ENCODE data around the gene RSPO3. TPM values are rescaled to one million over a fixed set of nuclear protein-coding genes. Genes with fewer than 3 reads are reported as not detected.
"Not testable (repeated sequence)": the region's sequence is repeated elsewhere in the genome, so short reads cannot be mapped to it uniquely, and the experiment has no call there.

Gene RSPO3
- polyA plus RNA-seq, 2 of the 4 experiments (the other 2 are of a cell fraction): 32.4 to 128 TPM

DNA sequence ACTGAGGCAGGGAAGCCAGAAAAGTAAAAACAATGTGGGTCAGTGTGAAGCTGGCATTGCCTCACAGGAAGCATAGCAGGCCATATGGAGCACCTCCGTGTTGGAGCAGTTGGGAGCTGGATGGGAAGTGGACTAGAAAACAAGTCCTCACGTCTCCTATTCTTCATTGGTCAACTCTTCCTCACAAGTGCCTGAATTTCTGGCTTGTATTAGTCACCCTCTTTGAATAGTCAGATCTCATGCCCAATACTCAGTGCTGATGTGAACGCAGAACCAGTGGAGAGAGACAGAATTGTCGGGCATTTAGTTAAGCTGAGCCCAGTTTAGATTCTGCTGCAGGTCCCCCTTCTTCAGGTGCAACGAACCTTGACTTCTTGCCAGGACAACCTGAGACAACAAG, 22.3 kb upstream of the RSPO3 start:
- POLR2A ChIA-PET: no interaction called here
- DNase-seq (ENCODE audit: low read depth in 1 of 2, low spot score in 1 of 2) (peak in 1 of 2 experiments; percentile 23), FAIRE-seq (no peak)

DNA sequence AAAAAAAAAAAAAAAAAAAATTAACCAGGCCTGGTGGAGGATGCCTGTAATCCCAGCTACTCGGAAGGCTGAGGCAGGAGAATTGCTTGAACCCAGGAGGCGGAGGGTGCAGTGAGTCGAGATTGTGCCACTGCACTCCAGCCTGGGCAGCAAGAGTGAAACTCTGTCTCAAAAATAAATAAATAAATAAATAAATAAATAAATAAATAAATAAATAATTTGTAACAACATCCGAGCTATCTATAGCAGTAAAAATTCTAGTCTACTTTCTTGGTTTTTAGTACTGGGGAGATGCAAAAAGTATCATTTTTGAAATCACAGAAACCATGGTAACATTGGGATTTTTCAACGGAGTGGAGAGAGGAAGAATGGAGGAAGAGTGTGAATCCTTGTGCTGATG, 21.0 kb upstream of the RSPO3 start:
- peak; percentile 83 for TF ChIP-seq ZC3H11A (IDR thresholded peaks at IDR 0.05)
- CTCF ChIA-PET: interaction anchor here (2.1 to 2.2 kb wide), 2 partner anchors 23 to 293 kb away, joined by 6 to 8 read pairs; no protein-coding TSS in a partner anchor
- H3K9me3 ChIP-seq; ATAC-seq; H3K27ac ChIP-seq; H3K4me3 ChIP-seq; H3K4me2 ChIP-seq; FAIRE-seq; POLR2A ChIA-PET; DNase-seq (ENCODE audit: low read depth in 1 of 2, low spot score in 1 of 2): not testable (repeated sequence)
- peaks cover 33% of the 10 kb centered on the region for H3K4me1 ChIP-seq
- WGBS (ENCODE audit: missing lambda C conversion rate): 81% methylated on average over 5 of the region's 5 CpGs

More for the DNA sequence above, 22.3 kb upstream of the RSPO3 start:
- CTCF ChIA-PET: interaction anchor here (1.1 kb wide), 1 partner anchor 292 kb away, joined by 3 read pairs; no protein-coding TSS in a partner anchor
- TF ChIP-seq PHF8 (IDR thresholded peaks at IDR 0.05; ENCODE audit: borderline replicate concordance, low read depth): no peak
- no peak for TF ChIP-seq ZFP36 (IDR thresholded peaks at IDR 0.05; ENCODE audit: borderline replicate concordance, partially characterized antibody)
- TF ChIP-seq, protein P1, sequence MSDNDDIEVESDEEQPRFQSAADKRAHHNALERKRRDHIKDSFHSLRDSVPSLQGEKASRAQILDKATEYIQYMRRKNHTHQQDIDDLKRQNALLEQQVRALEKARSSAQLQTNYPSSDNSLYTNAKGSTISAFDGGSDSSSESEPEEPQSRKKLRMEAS (IDR thresholded peaks at IDR 0.05): no peak
- TF ChIP-seq NPAS2 (CRISPR knock-in tag; IDR thresholded peaks at IDR 0.05; ENCODE audit: borderline replicate concordance): no peak
- no peak for TF ChIP-seq SMC3 (IDR thresholded peaks at IDR 0.05)
- no peak for TF ChIP-seq TP53 (CRISPR knock-in tag; IDR thresholded peaks at IDR 0.05)
- no peak for TF ChIP-seq POLR2AphosphoS2 (conservative IDR thresholded peaks at IDR 0.05; ENCODE audit: low read length)
- TF ChIP-seq HDAC2 (IDR thresholded peaks at IDR 0.05): no peak
- TF ChIP-seq, protein P2, sequence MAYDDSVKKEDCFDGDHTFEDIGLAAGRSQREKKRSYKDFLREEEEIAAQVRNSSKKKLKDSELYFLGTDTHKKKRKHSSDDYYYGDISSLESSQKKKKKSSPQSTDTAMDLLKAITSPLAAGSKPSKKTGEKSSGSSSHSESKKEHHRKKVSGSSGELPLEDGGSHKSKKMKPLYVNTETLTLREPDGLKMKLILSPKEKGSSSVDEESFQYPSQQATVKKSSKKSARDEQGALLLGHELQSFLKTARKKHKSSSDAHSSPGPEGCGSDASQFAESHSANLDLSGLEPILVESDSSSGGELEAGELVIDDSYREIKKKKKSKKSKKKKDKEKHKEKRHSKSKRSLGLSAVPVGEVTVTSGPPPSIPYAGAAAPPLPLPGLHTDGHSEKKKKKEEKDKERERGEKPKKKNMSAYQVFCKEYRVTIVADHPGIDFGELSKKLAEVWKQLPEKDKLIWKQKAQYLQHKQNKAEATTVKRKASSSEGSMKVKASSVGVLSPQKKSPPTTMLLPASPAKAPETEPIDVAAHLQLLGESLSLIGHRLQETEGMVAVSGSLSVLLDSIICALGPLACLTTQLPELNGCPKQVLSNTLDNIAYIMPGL (CRISPR knock-in tag; IDR thresholded peaks at IDR 0.05; ENCODE audit: borderline replicate concordance): no peak
- no peak for TF ChIP-seq KDM5A (IDR thresholded peaks at IDR 0.05)
- TF ChIP-seq, protein P3, sequence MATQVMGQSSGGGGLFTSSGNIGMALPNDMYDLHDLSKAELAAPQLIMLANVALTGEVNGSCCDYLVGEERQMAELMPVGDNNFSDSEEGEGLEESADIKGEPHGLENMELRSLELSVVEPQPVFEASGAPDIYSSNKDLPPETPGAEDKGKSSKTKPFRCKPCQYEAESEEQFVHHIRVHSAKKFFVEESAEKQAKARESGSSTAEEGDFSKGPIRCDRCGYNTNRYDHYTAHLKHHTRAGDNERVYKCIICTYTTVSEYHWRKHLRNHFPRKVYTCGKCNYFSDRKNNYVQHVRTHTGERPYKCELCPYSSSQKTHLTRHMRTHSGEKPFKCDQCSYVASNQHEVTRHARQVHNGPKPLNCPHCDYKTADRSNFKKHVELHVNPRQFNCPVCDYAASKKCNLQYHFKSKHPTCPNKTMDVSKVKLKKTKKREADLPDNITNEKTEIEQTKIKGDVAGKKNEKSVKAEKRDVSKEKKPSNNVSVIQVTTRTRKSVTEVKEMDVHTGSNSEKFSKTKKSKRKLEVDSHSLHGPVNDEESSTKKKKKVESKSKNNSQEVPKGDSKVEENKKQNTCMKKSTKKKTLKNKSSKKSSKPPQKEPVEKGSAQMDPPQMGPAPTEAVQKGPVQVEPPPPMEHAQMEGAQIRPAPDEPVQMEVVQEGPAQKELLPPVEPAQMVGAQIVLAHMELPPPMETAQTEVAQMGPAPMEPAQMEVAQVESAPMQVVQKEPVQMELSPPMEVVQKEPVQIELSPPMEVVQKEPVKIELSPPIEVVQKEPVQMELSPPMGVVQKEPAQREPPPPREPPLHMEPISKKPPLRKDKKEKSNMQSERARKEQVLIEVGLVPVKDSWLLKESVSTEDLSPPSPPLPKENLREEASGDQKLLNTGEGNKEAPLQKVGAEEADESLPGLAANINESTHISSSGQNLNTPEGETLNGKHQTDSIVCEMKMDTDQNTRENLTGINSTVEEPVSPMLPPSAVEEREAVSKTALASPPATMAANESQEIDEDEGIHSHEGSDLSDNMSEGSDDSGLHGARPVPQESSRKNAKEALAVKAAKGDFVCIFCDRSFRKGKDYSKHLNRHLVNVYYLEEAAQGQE (IDR thresholded peaks at IDR 0.05): no peak
- ATAC-seq: peak; percentile 54 to 70; a peak in 4 of 6 replicates
- Histone ChIP-seq H3K4me1 (peaks cover 25% of the 10 kb centered on the region), H3K27ac (peak overlapping the region; percentile 48 to 57; a peak in 4 of 6 replicates), H3K4me2 (peak overlapping the region; percentile 54), H3K4me3 (no peak overlapping the region), H3K9me3 (no peaks in the 10 kb centered on the region)
- 67% methylated on average over 5 of the region's 5 CpGs for WGBS (ENCODE audit: missing lambda C conversion rate)

DNA sequence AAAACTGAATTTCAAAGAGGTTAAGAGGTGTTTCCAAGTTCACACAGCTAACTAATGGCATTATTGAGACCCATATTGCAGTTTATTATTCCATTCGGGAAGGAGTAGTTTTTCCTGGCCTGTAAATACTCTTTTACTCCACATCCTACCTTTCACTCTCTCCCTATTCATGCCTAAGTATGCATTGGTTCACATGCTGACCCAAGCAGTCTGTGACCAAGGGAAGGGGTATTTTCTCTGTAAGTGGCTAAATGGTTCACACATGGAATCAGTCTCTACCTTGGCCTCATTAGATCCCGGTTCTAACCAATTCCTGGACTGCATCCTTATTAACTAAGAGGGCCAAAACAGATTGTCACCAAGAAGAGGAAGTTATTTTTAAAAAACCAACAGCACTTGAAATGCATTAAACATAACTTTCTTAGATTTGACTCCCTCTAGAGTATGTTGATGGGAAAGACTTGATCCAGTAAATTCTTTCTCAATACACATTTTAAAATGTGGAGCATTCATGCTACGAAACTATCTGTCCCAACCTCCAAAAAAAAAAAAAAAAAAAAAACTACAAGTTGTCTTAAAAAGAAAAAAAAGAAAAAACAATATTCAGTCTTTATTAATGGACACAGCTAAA, 17.8 kb upstream of the RSPO3 start:
- peak; percentile 44 for TF ChIP-seq SMC3 (IDR thresholded peaks at IDR 0.05)
- TF ChIP-seq MAFK (IDR thresholded peaks at IDR 0.05; ENCODE audit: partially characterized antibody): peak; percentile 43
- TF ChIP-seq CEBPB (IDR thresholded peaks at IDR 0.05): peak in 1 of 2 experiments; percentile 24; a peak in 1 of 4 replicates
- TF ChIP-seq, protein P4, sequence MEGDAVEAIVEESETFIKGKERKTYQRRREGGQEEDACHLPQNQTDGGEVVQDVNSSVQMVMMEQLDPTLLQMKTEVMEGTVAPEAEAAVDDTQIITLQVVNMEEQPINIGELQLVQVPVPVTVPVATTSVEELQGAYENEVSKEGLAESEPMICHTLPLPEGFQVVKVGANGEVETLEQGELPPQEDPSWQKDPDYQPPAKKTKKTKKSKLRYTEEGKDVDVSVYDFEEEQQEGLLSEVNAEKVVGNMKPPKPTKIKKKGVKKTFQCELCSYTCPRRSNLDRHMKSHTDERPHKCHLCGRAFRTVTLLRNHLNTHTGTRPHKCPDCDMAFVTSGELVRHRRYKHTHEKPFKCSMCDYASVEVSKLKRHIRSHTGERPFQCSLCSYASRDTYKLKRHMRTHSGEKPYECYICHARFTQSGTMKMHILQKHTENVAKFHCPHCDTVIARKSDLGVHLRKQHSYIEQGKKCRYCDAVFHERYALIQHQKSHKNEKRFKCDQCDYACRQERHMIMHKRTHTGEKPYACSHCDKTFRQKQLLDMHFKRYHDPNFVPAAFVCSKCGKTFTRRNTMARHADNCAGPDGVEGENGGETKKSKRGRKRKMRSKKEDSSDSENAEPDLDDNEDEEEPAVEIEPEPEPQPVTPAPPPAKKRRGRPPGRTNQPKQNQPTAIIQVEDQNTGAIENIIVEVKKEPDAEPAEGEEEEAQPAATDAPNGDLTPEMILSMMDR (IDR thresholded peaks at IDR 0.05): peak; percentile 42
- TF ChIP-seq HOXB5 (CRISPR knock-in tag; IDR thresholded peaks at IDR 0.05): no peak
- TF ChIP-seq, protein P5, sequence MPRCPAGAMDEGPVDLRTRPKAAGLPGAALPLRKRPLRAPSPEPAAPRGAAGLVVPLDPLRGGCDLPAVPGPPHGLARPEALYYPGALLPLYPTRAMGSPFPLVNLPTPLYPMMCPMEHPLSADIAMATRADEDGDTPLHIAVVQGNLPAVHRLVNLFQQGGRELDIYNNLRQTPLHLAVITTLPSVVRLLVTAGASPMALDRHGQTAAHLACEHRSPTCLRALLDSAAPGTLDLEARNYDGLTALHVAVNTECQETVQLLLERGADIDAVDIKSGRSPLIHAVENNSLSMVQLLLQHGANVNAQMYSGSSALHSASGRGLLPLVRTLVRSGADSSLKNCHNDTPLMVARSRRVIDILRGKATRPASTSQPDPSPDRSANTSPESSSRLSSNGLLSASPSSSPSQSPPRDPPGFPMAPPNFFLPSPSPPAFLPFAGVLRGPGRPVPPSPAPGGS (IDR thresholded peaks at IDR 0.05): no peak
- peak; percentile 52 to 63 for TF ChIP-seq RAD21 (conservative IDR thresholded peaks at IDR 0.05 in 1 of 2, IDR thresholded peaks at IDR 0.05 in 1 of 2)
- no peak for TF ChIP-seq JUNB (IDR thresholded peaks at IDR 0.05)
- H3K4me2 ChIP-seq: peak overlapping the region; percentile 71
- no peaks in the 10 kb centered on the region for H3K9me3 ChIP-seq
- peak overlapping the region; percentile 89 to 93 for H3K27ac ChIP-seq
- FAIRE-seq (no peak), ATAC-seq (peak in 1 of 2 experiments; percentile 37; a peak in 3 of 6 replicates), DNase-seq (ENCODE audit: low read depth in 1 of 2, low spot score in 1 of 2) (peak in 1 of 2 experiments; percentile 69)
- WGBS (ENCODE audit: missing lambda C conversion rate): 7% methylated on average over 3 of the region's 3 CpGs
- ChIA-PET POLR2A (interaction anchor here (0.7 kb wide), 1 partner anchor 296 kb away, joined by 5 read pairs; no protein-coding TSS in a partner anchor), CTCF (interaction anchor here (0.7 to 1.9 kb wide), 12 partner anchors 9 to 1067 kb away, joined by 3 to 7 read pairs (median 3); no protein-coding TSS in a partner anchor)
- peaks cover 64% of the 10 kb centered on the region for H3K4me1 ChIP-seq
- no peak overlapping the region; the same call in 2 of the 3 replicates for H3K4me3 ChIP-seq
